GOT3 (cell line): ENCODE measurements around the gene TNFRSF1B.
A peak's percentile ranks its signal among the peaks of the same experiment; 100 is the strongest.

Source experiments
- DNase-seq: peaks from one replicate; lab custom pipeline; 2025; ENCODE audit warnings: mixed read lengths; lab: John Stamatoyannopoulos, UW

Gene TNFRSF1B

GRCh38 chr1:12166834-12167492 lies at the start of gene TNFRSF1B:
Gene TNFRSF1B, plus strand, starts transcription at chr1:12166991. Its CDS starts 101 bp downstream, at chr1:12167092.
- DNase-seq, result no peak

DNA sequence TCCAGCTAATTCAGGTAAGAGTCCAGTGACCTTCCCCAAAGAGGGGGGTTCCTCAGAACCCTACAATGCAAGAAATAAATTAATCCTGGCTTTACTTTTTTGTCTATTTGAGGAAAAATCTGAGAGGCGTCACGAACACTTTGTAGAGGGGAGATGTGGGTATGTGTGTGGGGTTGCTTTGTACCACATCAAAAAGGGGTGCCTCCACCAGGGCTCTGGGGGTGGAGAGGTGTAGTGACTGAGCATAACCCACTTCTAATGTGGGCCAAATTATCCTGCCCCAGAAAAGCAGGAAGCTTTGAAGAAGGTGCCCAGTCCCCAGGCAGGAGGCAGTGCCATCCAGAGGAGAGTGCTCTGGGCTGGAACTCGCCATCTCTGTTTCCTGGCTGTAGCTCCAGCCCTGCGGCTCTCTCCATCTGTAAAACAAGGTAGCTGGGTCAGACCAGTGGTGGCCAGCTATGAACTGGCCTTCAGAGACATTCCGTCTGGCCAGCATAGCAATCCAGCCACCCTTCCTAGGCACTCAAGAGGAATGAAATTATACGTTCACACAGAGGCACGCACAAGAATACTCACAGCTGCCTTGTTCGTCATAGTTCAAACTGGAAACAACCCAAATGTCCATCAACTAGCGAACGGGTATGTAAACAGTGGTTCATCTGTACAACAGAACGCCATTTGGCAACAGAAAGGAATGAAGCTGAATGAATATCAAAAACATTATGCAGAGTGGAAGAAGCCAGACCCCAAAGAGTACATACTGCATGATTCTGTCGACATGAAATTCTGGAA lies 45.4 kb upstream of the TNFRSF1B start:
- no peak for DNase-seq

DNA sequence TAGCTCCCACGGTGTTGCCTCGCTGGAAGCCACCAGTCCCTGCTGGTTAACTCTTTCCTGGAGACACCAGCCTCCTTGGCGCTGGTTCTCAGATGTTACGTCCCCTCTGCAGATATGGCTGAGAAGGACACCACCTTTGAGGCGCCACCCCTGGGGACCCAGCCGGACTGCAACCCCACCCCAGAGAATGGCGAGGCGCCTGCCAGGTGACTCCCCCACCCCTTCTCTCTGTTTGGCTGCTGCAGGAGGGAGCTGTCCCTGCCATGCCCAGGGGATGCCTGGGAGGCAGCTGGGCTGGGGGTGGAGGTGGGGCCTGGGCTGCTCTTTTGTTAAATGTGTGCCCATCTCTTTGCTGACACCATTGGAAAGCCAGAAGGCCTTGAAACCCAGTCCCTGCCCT lies 43.6 kb upstream of the TNFRSF1B start:
- no peak for DNase-seq

DNA sequence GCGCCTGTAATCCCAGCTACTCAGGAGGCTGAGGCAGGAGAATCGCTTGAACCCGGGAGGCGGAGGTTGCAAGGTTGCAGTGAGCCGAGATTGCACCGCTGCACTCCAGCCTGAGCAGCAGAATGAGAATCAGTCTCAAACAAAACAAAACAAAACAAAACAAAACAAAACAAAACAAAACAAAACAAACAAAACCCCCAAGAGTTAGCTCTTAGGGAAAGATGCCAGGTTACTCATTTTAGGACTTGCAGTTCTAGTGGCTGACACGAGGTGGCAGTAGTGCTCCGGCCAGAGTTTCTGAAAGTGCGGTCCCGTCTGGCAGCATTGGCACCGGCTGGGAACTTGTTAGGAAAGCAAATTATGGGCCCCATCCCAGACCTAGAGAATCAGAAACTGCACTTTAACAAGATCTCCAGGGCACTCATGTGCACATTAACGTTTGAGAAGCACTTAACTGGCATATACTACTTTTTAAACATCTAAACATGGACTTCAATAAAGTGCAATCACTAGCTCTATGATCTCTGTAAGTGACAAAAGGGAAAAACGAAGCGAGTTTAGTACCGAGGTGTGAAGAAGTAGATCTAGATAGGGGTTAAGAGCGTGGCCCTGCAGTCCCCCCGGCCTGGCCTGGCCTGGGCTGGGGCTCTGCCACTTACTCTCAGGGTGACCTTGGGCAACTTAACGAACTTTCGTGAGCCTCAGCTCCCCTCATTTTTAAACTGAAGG lies 41.9 kb upstream of the TNFRSF1B start:
- peak; percentile 27 for DNase-seq

DNA sequence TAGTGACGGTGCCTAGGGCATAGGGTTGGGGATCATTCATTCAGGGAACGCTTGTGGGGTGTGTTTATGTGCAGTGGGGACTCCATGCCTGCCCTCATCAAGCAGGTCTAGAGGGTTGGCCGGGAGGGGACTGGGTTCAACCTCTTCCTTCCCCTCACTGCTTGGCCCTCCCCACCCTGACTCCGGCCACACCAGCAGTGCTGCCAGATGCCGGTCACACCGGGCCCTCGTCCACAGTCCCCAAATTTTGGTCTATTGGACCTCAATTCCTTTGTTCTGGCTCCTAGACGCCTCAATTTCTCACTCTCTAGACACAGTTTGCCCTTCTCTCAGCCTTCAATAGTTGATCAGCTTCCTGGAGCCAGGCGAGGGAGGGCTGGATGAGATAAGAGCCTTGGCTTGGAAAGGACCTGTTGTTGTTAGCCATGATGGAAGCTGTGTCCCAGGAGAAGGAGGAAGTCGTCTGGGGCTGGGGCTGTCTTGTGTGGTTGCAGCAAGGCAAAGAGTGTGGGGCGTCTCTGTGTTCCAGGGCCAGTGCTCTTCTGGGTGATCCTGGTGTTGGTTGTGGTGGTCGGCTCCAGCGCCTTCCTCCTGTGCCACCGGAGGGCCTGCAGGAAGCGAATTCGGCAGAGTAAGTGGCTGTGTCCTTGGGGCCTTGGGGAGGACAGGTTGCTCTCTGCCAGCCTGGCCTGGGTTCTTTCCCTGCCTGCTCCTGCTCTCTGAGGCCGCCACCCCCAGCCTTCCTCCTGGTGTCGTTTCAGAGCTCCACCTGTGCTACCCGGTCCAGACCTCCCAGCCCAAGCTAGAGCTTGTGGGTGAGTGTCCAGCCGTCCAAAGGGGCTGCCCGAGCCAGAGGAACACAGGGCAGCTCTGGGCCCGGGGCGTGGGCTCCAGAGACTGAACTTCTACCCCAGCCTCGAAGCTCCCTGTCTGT lies 41.1 kb upstream of the TNFRSF1B start:
- DNase-seq, result no peak

DNA sequence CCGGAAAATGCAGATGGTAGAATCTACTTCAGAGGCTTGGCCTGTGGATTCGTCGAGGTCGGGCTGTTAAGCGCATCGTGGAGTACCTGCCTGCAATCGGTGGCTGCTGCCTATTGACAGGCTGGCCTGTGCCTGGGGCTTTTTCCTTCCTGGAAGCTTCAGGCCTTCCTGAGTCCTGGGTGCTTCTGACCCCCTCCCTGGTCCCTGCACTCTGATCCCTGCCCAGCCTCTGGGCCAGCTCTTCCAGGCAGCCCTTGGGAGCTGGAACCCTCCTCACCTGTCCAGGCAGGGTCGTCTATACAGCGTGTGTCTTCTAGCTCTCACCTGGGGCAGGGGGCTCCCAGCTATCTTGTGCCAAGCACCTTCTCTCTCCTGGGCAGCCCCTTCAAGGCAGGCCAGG lies 40.0 kb upstream of the TNFRSF1B start:
- DNase-seq, result no peak

DNA sequence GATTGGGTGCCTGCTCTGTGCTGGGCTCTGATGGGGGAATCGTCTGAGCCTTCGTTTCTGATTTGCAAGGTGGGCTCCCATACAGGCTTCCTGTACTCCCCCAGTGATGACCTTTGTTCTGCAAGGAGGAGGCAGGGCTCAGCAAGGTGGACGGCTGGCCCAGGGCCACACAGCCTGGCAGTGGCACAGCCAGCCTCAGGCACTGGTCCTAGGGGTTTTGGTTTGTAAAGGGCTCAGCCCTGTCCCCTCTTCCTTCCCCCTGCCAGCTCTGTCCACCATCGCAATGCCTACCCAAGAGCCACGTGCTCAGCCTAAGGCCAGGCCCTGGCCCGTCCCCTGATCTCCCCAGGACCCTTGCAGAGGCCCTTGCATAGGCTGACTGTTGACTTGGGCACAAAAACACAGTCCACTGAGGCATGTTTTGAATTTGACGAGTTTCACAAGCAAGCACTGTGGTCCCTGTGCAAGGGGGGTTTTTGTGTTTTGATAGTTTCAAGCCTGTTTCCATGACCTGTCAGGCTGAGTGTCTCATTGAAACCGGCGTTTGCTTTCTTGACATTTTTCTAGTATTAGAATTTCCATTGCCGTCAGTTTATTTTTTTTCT lies 39.5 kb upstream of the TNFRSF1B start:
- DNase-seq, result no peak

DNA sequence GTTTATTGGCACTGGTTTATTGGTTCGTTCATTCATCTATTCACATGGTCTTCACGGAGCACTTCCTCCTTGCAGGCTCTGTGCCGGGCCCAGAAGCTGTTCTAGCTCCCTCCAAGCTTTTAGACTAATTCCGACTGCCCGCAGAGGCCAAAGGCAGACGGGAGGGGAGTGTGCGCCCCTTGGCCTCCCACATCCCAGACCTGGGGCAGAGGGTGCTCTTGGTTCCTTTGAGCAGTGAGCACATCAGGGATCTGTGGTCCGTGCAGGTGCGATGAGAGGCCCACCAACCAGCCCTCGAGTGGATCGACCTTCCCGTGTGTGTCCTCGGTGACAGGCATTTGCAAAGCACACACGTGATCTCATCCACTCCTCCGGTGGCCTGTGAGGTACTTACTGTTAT lies 38.7 kb upstream of the TNFRSF1B start:
- DNase-seq, result no peak

GRCh38 chr1:12129624-12130023 lies 37.2 kb upstream of the TNFRSF1B start:
- DNase-seq, result no peak

DNA sequence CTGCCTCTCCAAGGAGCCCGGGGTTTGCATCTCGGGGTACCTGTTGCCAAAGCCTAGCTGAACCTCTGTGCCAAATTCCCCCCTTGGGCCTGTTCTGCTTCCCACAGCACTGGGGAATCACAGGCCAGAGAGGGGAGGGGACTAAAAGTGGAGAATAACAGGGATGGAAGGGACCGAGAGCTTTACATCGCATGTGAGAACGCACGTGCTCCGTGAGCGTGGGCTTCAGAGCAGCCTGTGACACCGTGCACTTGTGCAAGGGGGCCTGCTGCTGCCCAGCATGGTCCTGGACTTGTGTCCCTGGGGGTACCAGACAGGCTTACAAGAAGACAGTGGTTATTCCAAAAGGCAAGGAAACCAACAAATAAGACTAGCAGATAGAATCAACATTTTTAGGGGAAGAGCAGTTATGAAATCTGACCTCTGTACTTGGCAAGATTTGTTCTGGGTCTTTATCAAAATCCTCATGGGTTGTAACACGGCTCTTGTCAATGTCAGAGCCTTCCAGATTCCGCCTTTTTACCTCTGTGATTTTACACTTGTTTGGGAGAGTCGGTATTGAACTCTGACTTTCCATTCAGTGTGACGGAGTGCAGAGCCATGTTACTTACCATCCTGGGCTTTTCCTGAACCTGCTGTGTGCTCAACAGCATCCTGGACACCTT lies 36.2 kb upstream of the TNFRSF1B start:
- DNase-seq, result no peak

GRCh38 chr1:12132078-12132477 lies 34.7 kb upstream of the TNFRSF1B start:
- peak; percentile 52 for DNase-seq

DNA sequence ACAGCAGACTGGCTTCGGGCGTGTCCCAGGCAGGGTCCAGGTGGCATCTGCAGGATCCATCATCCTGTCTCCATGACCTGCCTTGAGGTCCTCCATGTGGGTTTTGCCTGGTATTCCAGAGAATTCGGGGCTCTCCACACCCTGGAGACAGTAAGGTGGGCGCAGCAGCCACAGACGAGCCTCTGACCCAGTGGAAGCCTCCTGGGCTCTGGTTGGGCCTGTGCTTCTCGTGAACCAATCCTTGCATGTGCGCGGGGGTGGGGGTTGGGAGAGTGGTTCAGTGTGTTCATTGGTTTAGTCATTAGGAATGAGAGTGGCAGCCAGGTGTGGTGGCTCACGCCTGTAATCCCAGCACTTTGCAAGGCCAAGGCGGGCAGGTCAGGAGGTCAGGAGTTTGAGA lies 32.1 kb upstream of the TNFRSF1B start:
- DNase-seq, result no peak

DNA sequence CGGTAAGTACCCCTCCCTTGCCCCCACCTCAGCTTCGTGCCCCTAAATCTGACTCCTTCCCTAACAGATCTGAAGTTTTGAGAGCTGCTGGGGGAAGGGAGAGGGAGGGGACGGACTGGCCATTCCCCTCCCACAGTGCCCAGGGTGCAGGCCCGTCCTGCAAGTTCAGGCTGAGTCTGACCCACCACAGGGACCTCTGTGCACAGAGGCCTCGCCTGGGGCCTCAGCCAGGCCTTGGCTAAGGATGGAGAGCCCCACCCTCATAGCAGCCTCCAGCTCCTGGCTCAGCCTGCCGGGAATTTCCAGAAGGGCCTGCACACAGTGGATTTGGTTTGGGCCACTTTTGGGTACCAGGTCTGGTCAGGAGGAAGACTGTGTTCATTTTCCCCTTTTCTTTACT lies 31.2 kb upstream of the TNFRSF1B start:
- DNase-seq, result no peak

GRCh38 chr1:12136916-12137610 lies 29.7 kb upstream of the TNFRSF1B start:
- no peak for DNase-seq

- DNase-seq, result no peak
Observed at GRCh38 chr1:12138196-12139168, 28.3 kb upstream of the TNFRSF1B start.

GRCh38 chr1:12140016-12140415 lies 26.8 kb upstream of the TNFRSF1B start:
- DNase-seq, result no peak

DNA sequence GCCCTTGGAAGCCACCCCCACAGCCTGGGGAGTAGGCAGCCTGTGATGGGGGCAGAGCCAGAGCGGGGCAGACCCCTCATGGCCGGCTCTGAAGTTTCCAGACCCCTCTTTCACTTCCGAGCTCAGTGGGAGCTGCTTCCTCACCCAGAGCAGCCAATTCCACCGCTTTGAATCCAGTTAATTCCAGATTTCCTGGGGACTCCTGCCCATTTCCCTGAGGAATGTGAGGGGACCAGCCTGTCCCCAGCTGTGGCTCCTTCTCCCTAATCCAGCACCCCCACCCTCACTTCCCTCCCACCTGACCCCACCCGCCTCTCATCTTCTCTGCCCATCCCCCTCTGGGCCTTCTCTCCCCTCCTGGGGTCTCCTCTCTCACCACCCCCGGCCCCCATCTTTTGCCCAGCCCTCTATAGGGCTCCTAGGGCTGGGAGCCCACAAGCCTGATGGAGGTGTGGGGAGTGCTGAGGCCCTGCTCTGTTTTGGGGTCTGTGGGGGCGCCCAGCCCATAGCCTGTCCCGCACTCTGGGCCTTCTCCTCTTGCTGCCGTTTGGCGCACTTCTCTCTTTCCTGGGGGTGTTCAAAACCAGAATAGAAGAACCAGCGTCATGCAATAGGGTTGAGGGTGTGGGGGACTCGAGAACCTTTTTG lies 26.2 kb upstream of the TNFRSF1B start:
- no peak for DNase-seq

GRCh38 chr1:12141163-12141850 lies 25.5 kb upstream of the TNFRSF1B start:
- DNase-seq, result no peak
